GM19043 (cell line): ENCODE measurements around the gene JAM3.
A peak's percentile ranks its signal among the peaks of the same experiment; 100 is the strongest.

ENCODE experiments used
- ATAC-seq: cut with Tn5 transposase; IDR thresholded peaks from one replicate; pipeline ENCODE4 v1.9.1; 2021; ENCODE audit warnings: low read depth; ENCODE audit not compliant: unreplicated experiment

Gene JAM3

DNA sequence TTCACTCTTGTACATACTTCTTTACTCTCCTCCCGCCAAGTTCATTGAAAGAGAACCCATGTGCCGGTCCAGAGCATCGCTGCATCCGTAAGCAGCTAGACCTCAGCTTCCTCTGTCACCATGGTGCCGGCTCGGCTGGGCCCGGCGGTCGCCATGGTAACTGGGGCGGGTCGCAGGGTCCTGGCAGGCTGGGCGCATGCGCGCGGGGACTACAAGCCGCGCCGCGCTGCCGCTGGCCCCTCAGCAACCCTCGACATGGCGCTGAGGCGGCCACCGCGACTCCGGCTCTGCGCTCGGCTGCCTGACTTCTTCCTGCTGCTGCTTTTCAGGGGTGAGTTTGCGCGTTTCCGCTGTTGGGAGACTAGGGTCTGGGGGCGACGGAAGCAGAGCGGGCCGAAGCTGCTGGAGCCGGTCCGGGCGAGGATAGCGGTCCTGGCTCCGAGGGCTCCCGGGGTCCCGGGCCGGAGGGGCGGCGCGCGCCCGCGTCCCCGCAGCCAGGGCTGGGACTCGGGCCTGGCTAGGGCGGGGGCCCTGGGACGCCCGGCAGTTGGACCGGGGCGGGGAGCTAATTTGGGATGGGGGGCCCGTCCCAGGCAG lies at the start of gene JAM3:
Gene JAM3, plus strand, starts transcription at position 244 of the 597 bp plus-strand sequence. Its CDS starts 12 bp downstream, at position 256.
- ATAC-seq = peak; percentile 80

DNA sequence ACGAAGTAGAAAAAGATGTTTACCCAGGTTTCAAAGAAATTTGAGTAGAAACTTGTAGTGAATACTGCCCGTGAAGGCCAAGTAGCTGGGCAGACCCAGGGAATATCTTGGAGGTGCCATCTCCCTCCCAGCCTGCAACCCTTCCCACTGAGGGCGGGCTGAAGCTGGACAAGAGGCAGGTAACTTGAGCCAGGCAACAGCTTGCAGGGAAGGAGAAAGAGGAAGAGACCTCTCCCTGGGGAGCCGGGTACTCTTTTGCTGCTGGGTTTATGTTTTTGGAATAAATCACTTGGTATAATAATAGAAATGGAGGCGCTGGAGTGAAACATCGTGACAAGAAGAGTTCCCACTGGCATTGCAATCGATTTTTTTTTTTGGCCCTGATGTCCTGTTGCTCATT lies 49.4 kb upstream of the JAM3 start:
- no peak for ATAC-seq

DNA sequence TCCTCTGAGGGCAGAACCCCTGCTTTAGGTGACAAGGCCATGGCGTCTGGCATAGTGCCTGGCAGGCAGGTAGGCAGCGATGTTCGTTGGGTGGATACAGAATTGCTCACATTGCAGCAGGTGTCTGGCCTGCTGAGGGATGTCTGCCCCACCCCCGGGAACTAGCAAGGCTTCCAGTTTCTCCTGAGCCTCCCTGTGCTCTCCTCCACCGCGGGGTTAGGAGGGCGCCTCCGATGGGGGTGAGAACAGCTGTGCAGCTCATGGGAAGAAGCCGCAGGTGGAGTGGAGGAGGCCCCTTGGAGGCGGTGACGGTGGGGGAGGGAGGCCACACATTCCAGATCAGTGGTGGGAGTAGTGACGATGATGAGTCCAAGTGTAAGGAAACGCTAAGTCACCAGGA lies 48.3 kb upstream of the JAM3 start:
- ATAC-seq = no peak

DNA sequence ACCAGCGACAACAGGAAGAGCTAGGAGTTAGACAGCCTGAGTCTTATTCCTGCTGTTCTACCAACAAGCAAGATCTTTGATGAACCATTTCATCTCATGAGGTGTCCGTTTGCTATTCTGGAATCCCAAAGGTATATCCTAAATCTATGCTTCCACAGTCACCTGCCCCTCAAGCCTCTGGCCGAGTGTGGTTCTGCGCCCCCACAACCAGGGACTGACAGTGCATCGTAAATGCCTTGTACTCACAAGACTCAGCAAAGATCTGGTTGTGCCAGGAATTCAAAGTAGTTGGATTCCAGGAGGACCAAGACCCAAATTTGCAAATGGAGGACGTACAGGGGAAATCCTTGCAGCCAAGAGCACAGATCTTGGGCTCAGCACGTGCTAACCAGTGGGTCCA lies 47.5 kb upstream of the JAM3 start:
- ATAC-seq = no peak

DNA sequence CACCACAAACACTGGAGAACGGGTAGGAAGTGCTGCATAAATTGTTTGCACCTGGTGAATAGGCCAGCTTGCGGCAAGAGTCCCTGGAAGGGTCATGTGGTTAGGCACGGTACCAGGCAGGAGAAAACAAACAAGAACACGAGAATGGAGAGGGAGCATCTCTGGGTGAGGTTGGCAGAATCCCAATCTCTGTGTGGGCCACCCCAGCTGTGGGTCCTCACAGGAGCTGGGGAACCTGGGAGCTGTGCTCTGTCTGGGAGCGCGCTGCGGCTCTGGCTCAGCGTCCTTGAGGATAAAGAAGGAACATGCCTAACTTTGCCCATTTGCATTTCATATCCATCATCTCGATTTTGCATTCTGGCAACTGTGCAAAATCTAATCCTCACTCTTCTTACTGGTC lies 46.1 kb upstream of the JAM3 start:
- ATAC-seq = no peak

DNA sequence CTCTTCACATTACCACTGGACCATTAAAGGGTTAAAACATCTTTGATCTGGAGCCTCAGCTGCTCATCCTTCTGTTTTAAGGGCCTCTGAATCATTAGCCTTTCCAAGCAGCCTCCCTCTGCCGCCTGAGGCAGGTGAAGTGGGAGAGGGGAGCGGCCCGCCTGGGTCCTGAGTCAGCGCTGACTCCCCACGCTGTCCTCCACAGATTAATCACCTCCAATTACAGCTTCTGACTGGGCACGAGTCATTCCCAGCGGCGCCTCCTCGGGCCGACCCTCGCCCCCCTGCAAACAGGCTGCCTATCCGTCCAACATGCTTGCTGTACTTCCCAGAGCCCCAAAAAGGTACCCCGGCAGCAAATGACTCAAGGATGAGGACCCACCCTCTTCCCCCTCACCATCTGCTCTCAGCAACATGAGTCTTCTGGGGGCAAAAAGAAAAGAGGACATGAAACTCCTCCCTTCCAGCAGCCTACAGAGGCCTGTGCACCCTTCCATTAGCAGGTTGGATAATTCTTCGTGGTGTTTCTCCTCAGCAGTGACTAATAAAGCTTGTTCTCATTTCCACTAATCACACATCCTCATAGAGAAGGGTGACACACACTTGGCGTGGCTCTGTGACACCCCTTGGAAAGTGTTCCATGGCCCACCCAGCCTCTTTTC lies 44.3 kb upstream of the JAM3 start:
- no peak for ATAC-seq

DNA sequence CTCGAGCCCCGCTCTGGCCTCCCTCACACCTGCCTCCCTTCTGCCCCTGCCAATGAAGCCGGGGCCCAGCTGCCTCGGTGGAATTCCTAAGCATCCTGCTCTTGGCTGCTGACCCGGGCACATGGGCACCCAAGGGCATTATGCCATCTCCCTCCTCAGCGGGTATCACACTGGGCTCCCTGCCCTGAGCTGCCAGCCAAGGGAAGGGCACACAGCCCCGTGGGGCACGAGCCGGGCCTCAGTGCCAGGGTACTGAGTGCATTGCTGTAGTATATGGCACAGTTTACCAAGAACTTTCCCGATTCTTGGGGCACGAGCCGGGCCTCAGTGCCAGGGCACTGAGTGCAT lies 43.8 kb upstream of the JAM3 start:
- ATAC-seq = no peak

DNA sequence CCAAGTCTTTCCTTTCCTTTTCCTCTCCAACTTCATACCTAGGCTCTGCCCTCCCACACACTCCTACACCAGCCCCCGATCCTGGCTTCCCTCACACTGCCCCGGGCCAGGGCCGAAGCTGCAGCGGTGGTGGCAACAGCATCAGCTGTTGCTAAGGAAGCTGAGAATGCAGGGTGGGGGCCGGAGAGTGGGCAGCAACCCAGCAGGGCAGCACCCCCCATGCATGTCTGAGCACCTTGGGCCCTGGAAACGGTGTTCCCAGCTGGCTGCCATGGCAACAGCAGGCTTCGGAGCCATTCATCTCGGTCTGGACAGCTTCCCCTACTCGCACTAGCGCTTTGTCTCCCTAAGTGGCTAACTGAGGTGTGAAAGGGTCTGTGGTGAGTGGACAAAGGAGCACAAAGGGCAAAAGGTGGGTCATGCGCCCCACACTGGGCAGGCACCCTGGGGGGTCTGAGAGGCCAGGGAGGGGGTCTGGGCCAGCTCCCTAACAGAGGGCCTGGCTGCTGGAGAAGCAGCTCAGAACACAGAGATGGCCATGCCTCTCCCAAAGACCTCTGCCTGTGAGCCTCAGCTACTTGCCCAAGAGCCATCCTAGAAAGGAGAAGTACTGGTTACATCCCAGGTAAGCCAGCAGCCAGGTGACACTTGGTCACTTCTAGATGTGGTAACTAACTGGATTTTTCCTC lies 42.1 kb upstream of the JAM3 start:
- no peak for ATAC-seq

DNA sequence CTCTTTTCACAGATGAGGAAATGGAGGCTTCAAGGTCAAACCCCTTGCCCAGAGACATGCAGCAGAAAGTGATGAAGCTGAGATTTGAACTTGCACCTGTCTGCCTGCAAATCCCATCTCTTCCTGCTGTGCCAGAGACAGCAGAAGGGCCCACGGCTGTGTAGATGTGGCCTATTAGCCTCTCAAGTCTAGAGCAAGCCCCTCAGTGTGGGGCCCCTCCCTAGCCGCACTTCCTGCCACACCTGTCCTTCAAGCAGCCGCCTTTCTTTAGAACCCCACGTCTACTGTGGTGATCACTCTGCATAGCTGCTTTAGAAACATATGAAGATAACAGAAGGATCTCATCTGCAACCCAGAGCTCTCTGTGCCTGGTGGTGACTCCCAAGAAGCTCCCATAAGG lies 41.2 kb upstream of the JAM3 start:
- no peak for ATAC-seq

DNA sequence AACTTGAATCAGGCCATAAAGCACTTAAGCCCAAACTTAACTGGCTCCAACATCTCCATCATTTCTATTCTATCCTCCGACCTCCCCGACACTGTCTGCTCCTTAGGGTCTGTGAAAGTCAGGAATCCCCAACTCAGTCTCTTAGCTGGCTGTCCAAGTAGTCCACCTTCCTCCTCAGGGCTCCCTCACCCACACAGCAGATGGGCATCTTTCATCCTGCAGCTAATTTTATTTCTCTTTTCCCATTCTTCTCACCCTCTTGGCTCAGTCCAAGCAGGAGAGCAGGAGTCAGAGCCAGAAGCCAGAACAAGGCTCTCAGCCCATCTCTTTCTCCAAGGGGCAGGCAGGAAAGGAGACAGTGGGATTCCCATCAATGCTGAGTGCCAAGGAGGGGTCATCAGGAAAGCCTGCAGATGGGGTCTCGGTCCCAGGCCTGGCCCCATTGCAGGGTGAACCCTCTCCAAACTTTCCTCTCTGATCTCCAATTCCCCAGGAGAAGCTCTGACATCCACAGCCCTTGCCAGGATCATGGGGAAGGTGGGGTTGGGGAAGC lies 40.4 kb upstream of the JAM3 start:
- ATAC-seq = no peak

DNA sequence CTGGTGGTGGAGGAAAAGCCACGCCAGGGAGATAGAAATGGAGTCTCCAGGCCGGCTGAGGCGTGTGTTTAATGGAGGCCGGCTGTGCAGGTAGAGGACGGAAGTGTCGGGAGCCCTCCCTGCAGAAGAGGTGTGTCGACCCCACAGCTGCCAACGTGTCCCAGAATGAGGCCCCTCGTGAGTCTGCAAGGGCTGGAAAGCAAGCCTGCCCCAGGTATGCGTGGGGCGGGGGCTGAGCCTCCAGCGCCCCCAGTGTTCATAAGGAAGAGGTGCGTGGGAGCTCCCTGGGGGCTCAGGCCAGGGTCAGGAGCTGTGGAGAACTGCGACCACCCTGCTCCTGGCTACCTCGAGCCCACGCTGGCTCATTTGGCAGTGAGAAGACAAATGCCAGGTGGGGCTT lies 38.0 kb upstream of the JAM3 start:
- ATAC-seq = no peak

DNA sequence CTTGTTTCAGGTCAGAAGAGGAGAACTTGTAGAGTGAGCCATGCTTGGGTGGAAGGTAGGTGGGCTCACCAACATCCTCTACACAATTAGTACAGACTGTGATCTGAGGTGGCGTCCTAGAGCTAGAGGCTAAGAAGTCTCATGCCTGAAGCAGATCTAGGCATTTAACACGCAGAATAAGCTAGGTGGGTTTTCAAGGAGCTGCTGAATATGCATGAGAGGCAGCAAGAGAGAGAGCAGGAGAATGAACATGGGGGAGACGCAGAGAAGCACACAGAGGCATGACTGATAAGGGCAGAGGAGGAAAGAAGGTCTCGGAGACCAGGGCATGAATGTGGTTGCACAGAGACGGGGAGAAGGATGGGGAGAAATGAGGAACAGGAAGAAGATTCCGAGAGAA lies 36.8 kb upstream of the JAM3 start:
- no peak for ATAC-seq

DNA sequence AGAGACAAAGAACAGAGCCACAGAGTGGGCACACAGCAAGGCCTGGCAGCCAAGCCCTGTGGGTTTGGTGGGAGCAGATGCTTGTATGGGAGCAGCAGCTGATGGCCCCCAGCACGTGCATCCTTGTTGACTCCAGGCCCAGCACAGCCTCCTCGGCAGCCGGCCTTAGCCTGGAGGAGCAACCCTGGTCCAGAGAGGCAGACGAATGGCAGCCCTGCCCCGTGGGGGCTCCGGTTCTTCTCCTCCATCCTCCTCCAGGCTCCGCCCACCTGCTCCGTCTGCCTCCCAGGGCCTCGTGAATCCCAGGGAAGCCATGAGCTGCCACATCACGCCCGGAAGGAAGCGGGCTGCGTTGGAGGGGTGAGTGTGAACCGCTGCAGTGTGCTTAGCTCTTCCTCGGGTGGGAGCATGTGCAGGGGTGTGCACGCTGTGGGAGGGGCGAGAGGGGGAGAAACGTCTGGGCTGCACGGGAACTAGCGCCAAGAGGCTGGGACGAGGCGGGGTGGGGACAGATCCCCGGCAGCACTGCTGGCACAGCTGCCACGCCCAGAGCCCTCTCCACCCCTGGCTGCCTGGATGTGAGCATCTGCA lies 36.3 kb upstream of the JAM3 start:
- no peak for ATAC-seq

DNA sequence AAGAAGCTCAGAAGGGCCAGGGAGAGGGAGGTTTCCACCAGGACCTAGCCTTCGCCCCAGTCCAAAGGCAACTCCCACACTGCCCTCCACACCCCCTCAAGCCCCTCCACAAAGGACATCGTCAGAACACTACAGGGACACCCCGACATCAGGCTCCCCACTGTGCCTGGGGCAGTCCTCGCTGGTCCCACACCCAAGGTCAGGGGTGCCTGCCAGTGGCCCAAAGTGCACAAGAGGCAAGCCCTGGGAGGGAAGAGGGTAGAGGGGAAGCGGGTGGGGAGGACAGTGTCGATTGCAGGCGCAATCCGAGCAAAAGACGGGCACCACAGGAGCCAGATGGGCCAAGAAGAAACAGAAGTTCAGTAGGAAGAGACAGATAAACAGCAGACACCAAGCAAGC lies 35.6 kb upstream of the JAM3 start:
- no peak for ATAC-seq

DNA sequence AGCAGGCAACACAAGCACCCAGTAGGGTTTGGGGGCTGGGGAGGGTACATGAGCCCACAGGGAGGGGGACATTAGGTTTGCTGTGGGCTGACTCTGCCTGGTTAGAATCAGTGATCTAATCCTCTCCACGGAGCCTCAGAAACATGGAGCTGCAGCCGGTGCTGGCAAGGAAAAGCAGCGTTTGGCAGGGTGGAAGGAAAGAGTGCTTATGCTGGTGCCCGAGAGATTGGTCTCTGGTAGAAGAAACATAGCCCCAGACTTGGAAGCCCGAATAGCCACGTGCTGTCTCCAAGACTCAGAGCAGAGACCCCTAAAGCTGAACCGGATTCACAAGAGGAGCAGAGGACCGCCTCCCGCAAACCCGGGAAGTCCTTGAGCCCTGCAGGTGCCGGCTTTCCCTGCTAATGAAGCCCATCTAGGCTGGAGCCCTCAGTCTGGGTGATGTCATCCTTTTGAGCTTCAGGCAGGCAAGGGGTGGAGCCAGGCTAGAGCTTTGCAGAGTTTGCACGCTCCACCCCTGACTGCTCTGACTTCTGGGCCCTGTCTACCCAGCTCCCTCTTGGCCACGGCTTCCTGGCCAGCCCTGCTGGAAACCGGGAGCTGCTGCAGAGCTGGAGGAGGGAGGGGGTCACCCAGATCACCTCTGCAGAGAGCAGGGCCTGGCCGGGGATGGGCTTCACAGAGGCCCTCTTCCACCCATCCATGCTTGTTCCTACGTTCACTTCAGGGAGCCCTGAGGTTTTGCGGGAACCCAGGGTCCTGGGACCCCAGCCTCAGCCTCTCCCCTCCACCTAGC lies 35.0 kb upstream of the JAM3 start:
- ATAC-seq = peak; percentile 52

DNA sequence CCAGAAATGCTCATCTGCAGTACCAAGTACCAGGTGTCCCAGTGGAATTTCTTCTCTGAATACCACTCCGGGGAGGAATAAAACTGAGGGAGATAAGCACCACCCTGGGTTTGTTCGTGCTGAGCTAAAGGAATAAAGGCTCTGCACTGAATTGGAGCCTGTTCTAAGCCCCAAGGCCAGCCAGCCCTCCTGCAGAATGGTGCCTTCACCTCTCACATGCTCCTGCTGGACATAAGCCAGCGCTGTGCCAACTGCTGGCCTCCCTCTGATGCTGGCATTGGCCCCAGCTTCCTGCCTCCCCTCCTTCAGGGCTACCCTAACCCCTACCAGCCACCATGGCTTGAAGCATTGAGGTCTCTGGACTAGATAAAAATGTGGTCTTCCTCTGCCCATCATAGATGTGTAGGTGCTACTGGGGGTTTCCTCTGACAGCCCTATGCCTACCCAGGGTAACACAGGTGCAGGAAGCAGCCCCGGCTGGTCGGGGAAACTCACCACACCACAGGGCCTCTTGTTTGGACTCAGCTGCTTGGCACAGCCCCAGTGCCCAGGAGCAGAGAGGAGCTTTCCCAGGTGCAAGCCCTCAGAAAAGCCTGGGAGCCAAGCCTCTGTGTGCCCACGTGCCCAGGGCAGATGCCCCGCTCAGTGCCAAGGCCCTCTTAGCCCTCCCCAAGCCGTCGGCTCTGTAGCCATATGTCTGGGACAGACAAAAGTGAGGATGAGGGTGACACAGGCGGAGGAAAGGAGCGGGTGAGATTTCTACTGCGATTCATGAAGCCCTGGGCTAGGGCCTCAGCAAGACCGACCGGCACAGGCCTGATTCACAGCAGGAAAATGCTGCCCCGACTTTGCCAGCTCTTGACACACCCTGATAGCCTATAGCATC lies 34.1 kb upstream of the JAM3 start:
- no peak for ATAC-seq

DNA sequence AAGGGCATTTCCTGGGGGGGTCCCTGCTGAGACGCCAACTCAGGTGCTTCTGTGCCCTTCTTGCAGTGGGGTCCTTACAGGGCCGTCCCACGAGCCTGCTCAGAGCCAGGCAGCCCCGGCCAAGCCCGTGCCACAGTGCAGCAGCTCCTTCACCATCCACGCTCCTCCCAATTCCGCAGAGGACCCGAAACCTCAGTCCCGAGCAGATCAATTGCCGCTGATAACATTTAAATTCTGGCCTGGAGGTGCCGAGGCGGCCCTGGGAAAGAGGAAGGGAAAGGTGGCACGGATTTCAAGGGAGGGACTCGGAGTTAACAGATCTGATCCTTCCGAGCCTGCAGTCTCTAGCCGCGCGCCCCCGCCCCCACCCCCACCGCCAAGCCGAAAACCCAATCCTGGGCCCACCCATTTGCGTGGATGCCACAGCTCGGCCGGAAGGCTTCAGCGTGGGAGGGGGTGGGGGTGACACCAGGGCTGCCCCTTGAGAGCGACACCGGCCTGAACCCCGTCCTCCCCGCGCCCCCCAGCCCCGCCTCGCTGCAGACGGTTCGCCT lies 32.3 kb upstream of the JAM3 start:
- peak; percentile 1 for ATAC-seq

DNA sequence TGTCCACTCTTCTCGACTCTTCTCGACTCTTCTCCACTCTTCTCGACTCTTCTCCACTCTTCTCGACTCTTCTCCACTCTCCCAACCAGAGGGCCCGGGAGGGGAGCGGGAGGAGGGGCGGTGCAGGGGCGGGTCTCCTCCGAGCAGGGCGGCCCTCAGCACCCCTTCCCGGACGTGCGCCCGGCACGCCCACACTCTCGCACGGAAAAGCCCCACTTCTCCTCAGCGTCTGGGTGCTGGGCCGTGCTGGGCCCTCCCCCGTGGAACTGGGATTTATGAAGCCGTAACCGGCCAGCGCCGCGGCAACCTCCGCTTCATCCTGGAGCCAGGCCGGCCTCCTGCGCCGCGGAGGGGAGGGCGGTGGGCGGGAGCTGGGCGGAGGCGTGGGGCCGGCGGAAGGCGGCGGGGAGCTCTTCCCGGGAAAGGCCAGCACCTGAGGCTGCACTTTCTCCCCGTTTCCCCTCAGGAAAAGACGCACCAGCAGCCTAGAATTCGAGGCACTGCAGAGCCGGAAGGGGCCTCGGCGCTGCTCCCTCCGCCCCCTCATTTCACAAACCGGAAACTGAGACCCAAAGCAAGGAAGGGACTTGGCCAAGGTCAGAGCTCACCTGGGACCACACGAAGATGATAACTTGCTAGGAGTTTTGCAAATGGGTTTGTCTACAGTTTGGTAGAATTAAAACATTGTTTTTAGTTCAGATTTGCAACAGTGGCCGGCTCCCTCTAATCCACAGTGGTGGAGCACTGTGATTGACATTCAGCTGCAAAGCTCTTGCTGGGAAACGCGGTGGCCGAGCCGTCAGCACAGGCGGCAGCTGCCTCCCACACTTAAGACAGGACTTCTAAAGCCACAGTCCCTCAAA lies 31.6 kb upstream of the JAM3 start:
- ATAC-seq = peak; percentile 58
